Activated CD4-positive, alpha-beta memory T cell treated with anti-CD3 and anti-CD28 coated beads for 36 hours (primary cell): ENCODE results near the gene DRD2. TPM values are rescaled to one million over a fixed set of nuclear protein-coding genes. Genes with fewer than 3 reads are reported as not detected.

Experiments used
- CTCF ChIA-PET: fragments of 350-600 bp; sonication (Branson Sonifier 250); formaldehyde crosslinking; loops from one replicate; lab custom pipeline; 2021; ENCODE audit warnings: antibody characterized with exemption, inconsistent platforms; lab: Charles Lee
- POLR2A ChIA-PET: fragments of 350-600 bp; sonication (Branson Sonifier 250); formaldehyde crosslinking; loops from one replicate; lab custom pipeline; 2021; ENCODE audit warnings: antibody characterized with exemption; lab: Charles Lee
- DNase-seq: peaks from one replicate; pipeline ENCODE4 v3.0.0-alpha.2; 2020
- H3K27ac Mint-ChIP-seq: one replicate; pipeline ENCODE4 v1.8.0; 2021; ENCODE audit warnings: mixed read lengths
- H3K27me3 Mint-ChIP-seq: one replicate; pipeline ENCODE4 v1.8.0; 2021; ENCODE audit warnings: mixed read lengths
- H3K36me3 Mint-ChIP-seq: one replicate; pipeline ENCODE4 v1.8.0; 2021; ENCODE audit warnings: mixed read lengths
- H3K4me1 Mint-ChIP-seq: one replicate; pipeline ENCODE4 v1.8.0; 2021; ENCODE audit warnings: low read depth, mixed read lengths
- H3K4me3 Mint-ChIP-seq: one replicate; pipeline ENCODE4 v1.8.0; 2021; ENCODE audit warnings: mild to moderate bottlenecking, mixed read lengths
- H3K9me3 Mint-ChIP-seq: one replicate; pipeline ENCODE4 v1.8.0; 2021; ENCODE audit warnings: mixed read lengths
- intact Hi-C: fragments of 100-400 bp; cut with micrococcal nuclease; formaldehyde crosslinking; loops from one replicate; pipeline ENCODE4 v1.15.1; 2023
- total RNA-seq, 2 experiments: library from RNA; stranded (reverse); gene quantifications; one replicate each; pipeline ENCODE4 v1.2.3, GENCODE V29; 2021

Gene DRD2
- total RNA-seq, 2 experiments from 2014 or later, result not detected

GRCh38 chr11:113458189-113458588 is 17.0 kb downstream of the DRD2 start:
- Mint-ChIP-seq H3K27ac (no peak overlapping the region), H3K4me1 (no peaks in the 10 kb centered on the region), H3K27me3 (peaks cover 6% of the 10 kb centered on the region), H3K36me3 (no peaks in the 10 kb centered on the region), H3K4me3 (no peak overlapping the region), H3K9me3 (no peaks in the 10 kb centered on the region)
- intact Hi-C loops, result no loop called here
- ChIA-PET POLR2A (no interaction called here), CTCF (interaction anchor here (0.6 kb wide), 1 partner anchor 541 kb away, joined by 3 read pairs; no protein-coding TSS in a partner anchor)
- DNase-seq, result no peak

GRCh38 chr11:113457784-113458183 is 17.4 kb downstream of the DRD2 start:
- no peak overlapping the region for H3K4me3 Mint-ChIP-seq
- H3K4me1 Mint-ChIP-seq, result no peaks in the 10 kb centered on the region
- CTCF ChIA-PET, result interaction anchor here (0.6 kb wide), 1 partner anchor 541 kb away, joined by 3 read pairs; no protein-coding TSS in a partner anchor
- H3K9me3 Mint-ChIP-seq, result no peaks in the 10 kb centered on the region
- no peak for DNase-seq
- POLR2A ChIA-PET, result no interaction called here
- no peaks in the 10 kb centered on the region for H3K36me3 Mint-ChIP-seq
- peaks cover 6% of the 10 kb centered on the region for H3K27me3 Mint-ChIP-seq
- intact Hi-C loops, result no loop called here
- H3K27ac Mint-ChIP-seq, result no peak overlapping the region

- Mint-ChIP-seq H3K36me3 (no peaks in the 10 kb centered on the region), H3K4me1 (no peaks in the 10 kb centered on the region), H3K9me3 (no peaks in the 10 kb centered on the region), H3K27me3 (peaks cover 6% of the 10 kb centered on the region), H3K27ac (no peak overlapping the region), H3K4me3 (no peak overlapping the region)
- ChIA-PET POLR2A (no interaction called here), CTCF (no interaction called here)
- DNase-seq, result no peak
- intact Hi-C loops, result no loop called here
Measured at GRCh38 chr11:113454455-113454854, 20.7 kb downstream of the DRD2 start.

GRCh38 chr11:113449743-113450142 is 25.5 kb downstream of the DRD2 start:
- POLR2A ChIA-PET, result no interaction called here

GRCh38 chr11:113448316-113448677 is 26.9 kb downstream of the DRD2 start:
- intact Hi-C loops, result no loop called here
- Mint-ChIP-seq H3K4me3 (no peak overlapping the region), H3K36me3 (no peaks in the 10 kb centered on the region), H3K4me1 (peaks cover 3% of the 10 kb centered on the region), H3K27me3 (peaks cover 8% of the 10 kb centered on the region), H3K27ac (no peak overlapping the region), H3K9me3 (no peaks in the 10 kb centered on the region)
- DNase-seq, result no peak
- CTCF ChIA-PET, result no interaction called here
- POLR2A ChIA-PET, result no interaction called here

More at GRCh38 chr11:113449743-113450142, 25.5 kb downstream of the DRD2 start:
- Mint-ChIP-seq H3K27ac (no peak overlapping the region), H3K27me3 (peaks cover 6% of the 10 kb centered on the region), H3K9me3 (no peaks in the 10 kb centered on the region), H3K4me3 (no peak overlapping the region), H3K36me3 (no peaks in the 10 kb centered on the region), H3K4me1 (peaks cover 3% of the 10 kb centered on the region)
- intact Hi-C loops, result no loop called here
- DNase-seq, result no peak
- CTCF ChIA-PET, result no interaction called here

- Mint-ChIP-seq H3K4me1 (peaks cover 3% of the 10 kb centered on the region), H3K36me3 (no peaks in the 10 kb centered on the region), H3K9me3 (no peaks in the 10 kb centered on the region), H3K27ac (no peak overlapping the region), H3K4me3 (no peak overlapping the region), H3K27me3 (peaks cover 8% of the 10 kb centered on the region)
- intact Hi-C loops, result no loop called here
- POLR2A ChIA-PET, result no interaction called here
- DNase-seq, result peak; percentile 16
- CTCF ChIA-PET, result no interaction called here
Measured at GRCh38 chr11:113447621-113448315, 27.4 kb downstream of the DRD2 start.

GRCh38 chr11:113446938-113447337 is 28.3 kb downstream of the DRD2 start:
- H3K27ac Mint-ChIP-seq, result no peak overlapping the region
- peaks cover 8% of the 10 kb centered on the region for H3K27me3 Mint-ChIP-seq
- no peaks in the 10 kb centered on the region for H3K9me3 Mint-ChIP-seq
- CTCF ChIA-PET, result no interaction called here
- H3K4me1 Mint-ChIP-seq, result peaks cover 3% of the 10 kb centered on the region
- POLR2A ChIA-PET, result no interaction called here
- DNase-seq, result no peak
- H3K4me3 Mint-ChIP-seq, result no peak overlapping the region
- H3K36me3 Mint-ChIP-seq, result no peaks in the 10 kb centered on the region
- intact Hi-C loops, result no loop called here

- Mint-ChIP-seq H3K4me1 (peaks cover 3% of the 10 kb centered on the region), H3K27me3 (peaks cover 8% of the 10 kb centered on the region), H3K27ac (no peak overlapping the region), H3K9me3 (no peaks in the 10 kb centered on the region), H3K36me3 (no peaks in the 10 kb centered on the region), H3K4me3 (no peak overlapping the region)
- POLR2A ChIA-PET, result no interaction called here
- CTCF ChIA-PET, result no interaction called here
- DNase-seq, result peak; percentile 55
- intact Hi-C loops, result no loop called here
Measured at GRCh38 chr11:113446112-113446511, 29.1 kb downstream of the DRD2 start.

GRCh38 chr11:113444502-113445123 is 30.6 kb downstream of the DRD2 start:
- Mint-ChIP-seq H3K4me3 (no peak overlapping the region), H3K36me3 (no peaks in the 10 kb centered on the region), H3K9me3 (no peaks in the 10 kb centered on the region), H3K27me3 (peaks cover 10% of the 10 kb centered on the region), H3K4me1 (peaks cover 3% of the 10 kb centered on the region), H3K27ac (no peak overlapping the region)
- ChIA-PET CTCF (no interaction called here), POLR2A (no interaction called here)
- intact Hi-C loops, result no loop called here
- DNase-seq, result no peak

GRCh38 chr11:113440816-113441215 is 34.4 kb downstream of the DRD2 start:
- H3K4me1 Mint-ChIP-seq, result no peaks in the 10 kb centered on the region

GRCh38 chr11:113436672-113437252 is 38.4 kb downstream of the DRD2 start:
- Mint-ChIP-seq H3K36me3 (no peaks in the 10 kb centered on the region), H3K9me3 (no peaks in the 10 kb centered on the region), H3K27me3 (peaks cover 3% of the 10 kb centered on the region), H3K4me1 (no peaks in the 10 kb centered on the region), H3K4me3 (no peak overlapping the region), H3K27ac (no peak overlapping the region)
- intact Hi-C loops, result no loop called here
- ChIA-PET POLR2A (no interaction called here), CTCF (no interaction called here)
- DNase-seq, result no peak

More at GRCh38 chr11:113440816-113441215, 34.4 kb downstream of the DRD2 start:
- Mint-ChIP-seq H3K27me3 (peaks cover 11% of the 10 kb centered on the region), H3K4me3 (no peak overlapping the region), H3K36me3 (no peaks in the 10 kb centered on the region), H3K27ac (no peak overlapping the region), H3K9me3 (no peaks in the 10 kb centered on the region)
- intact Hi-C loops, result no loop called here
- DNase-seq, result no peak
- POLR2A ChIA-PET, result no interaction called here
- CTCF ChIA-PET, result no interaction called here

- intact Hi-C loops, result no loop called here
- Mint-ChIP-seq H3K4me3 (no peak overlapping the region), H3K9me3 (no peaks in the 10 kb centered on the region), H3K4me1 (no peaks in the 10 kb centered on the region), H3K27me3 (peaks cover 2% of the 10 kb centered on the region), H3K36me3 (no peaks in the 10 kb centered on the region), H3K27ac (no peak overlapping the region)
- no peak for DNase-seq
- ChIA-PET POLR2A (no interaction called here), CTCF (interaction anchor here (0.6 kb wide), 1 partner anchor 248 kb away, joined by 4 read pairs; no protein-coding TSS in a partner anchor)
Measured at GRCh38 chr11:113435190-113435968, 39.8 kb downstream of the DRD2 start.
